ENCODE data around the gene ANKIB1.

Gene ANKIB1

GRCh38 chr7:92253251-92253650 lies 7.5 kb downstream of the ANKIB1 start:
- TF ChIP-seq GATA3 (IDR thresholded peaks at IDR 0.05; ENCODE audit: low read depth, low read length), result no peak
- no peak for TF ChIP-seq GATA2 (IDR thresholded peaks at IDR 0.05; ENCODE audit: low read depth, low read length)

GRCh38 chr7:92255308-92255707 lies 9.5 kb downstream of the ANKIB1 start:
- no peak for TF ChIP-seq GATA3 (IDR thresholded peaks at IDR 0.05; ENCODE audit: low read depth, low read length)
- TF ChIP-seq GATA2 (IDR thresholded peaks at IDR 0.05; ENCODE audit: low read depth, low read length), result no peak

- no peak for TF ChIP-seq GATA2 (IDR thresholded peaks at IDR 0.05; ENCODE audit: low read depth, low read length)
- no peak for TF ChIP-seq GATA3 (IDR thresholded peaks at IDR 0.05; ENCODE audit: low read depth, low read length)
Measured at GRCh38 chr7:92259062-92259461, 13.3 kb downstream of the ANKIB1 start.

- no peak for TF ChIP-seq GATA3 (IDR thresholded peaks at IDR 0.05; ENCODE audit: low read depth, low read length)
- TF ChIP-seq GATA2 (IDR thresholded peaks at IDR 0.05; ENCODE audit: low read depth, low read length), result no peak
Measured at GRCh38 chr7:92259610-92260247, 14.0 kb downstream of the ANKIB1 start.

GRCh38 chr7:92260248-92260781 lies 14.5 kb downstream of the ANKIB1 start:
- TF ChIP-seq GATA3 (IDR thresholded peaks at IDR 0.05; ENCODE audit: low read depth, low read length) (no peak), GATA2 (IDR thresholded peaks at IDR 0.05; ENCODE audit: low read depth, low read length) (no peak)

- TF ChIP-seq GATA2 (IDR thresholded peaks at IDR 0.05; ENCODE audit: low read depth, low read length), result no peak
- no peak for TF ChIP-seq GATA3 (IDR thresholded peaks at IDR 0.05; ENCODE audit: low read depth, low read length)
Measured at GRCh38 chr7:92266415-92267241, 20.9 kb downstream of the ANKIB1 start.

GRCh38 chr7:92268921-92269320 lies 23.1 kb downstream of the ANKIB1 start:
- TF ChIP-seq GATA3 (IDR thresholded peaks at IDR 0.05; ENCODE audit: low read depth, low read length) (no peak), GATA2 (IDR thresholded peaks at IDR 0.05; ENCODE audit: low read depth, low read length) (no peak)

- TF ChIP-seq GATA3 (IDR thresholded peaks at IDR 0.05; ENCODE audit: low read depth, low read length), result no peak
- no peak for TF ChIP-seq GATA2 (IDR thresholded peaks at IDR 0.05; ENCODE audit: low read depth, low read length)
Measured at GRCh38 chr7:92275327-92275726, 29.6 kb downstream of the ANKIB1 start.

- TF ChIP-seq GATA2 (IDR thresholded peaks at IDR 0.05; ENCODE audit: low read depth, low read length) (no peak), GATA3 (IDR thresholded peaks at IDR 0.05; ENCODE audit: low read depth, low read length) (no peak)
Measured at GRCh38 chr7:92276460-92276864, 30.7 kb downstream of the ANKIB1 start.

- TF ChIP-seq GATA2 (IDR thresholded peaks at IDR 0.05; ENCODE audit: low read depth, low read length) (no peak), GATA3 (IDR thresholded peaks at IDR 0.05; ENCODE audit: low read depth, low read length) (no peak)
Measured at GRCh38 chr7:92279396-92280031, 33.7 kb downstream of the ANKIB1 start.

GRCh38 chr7:92281031-92281430 lies 35.3 kb downstream of the ANKIB1 start:
- no peak for TF ChIP-seq GATA2 (IDR thresholded peaks at IDR 0.05; ENCODE audit: low read depth, low read length)
- no peak for TF ChIP-seq GATA3 (IDR thresholded peaks at IDR 0.05; ENCODE audit: low read depth, low read length)

- TF ChIP-seq GATA2 (IDR thresholded peaks at IDR 0.05; ENCODE audit: low read depth, low read length) (no peak), GATA3 (IDR thresholded peaks at IDR 0.05; ENCODE audit: low read depth, low read length) (no peak)
Measured at GRCh38 chr7:92282221-92282814, 36.5 kb downstream of the ANKIB1 start.

- TF ChIP-seq GATA2 (IDR thresholded peaks at IDR 0.05; ENCODE audit: low read depth, low read length) (no peak), GATA3 (IDR thresholded peaks at IDR 0.05; ENCODE audit: low read depth, low read length) (no peak)
Measured at GRCh38 chr7:92282930-92283329, 37.2 kb downstream of the ANKIB1 start.

GRCh38 chr7:92289321-92289720 lies 43.5 kb downstream of the ANKIB1 start:
- no peak for TF ChIP-seq GATA3 (IDR thresholded peaks at IDR 0.05; ENCODE audit: low read depth, low read length)
- no peak for TF ChIP-seq GATA2 (IDR thresholded peaks at IDR 0.05; ENCODE audit: low read depth, low read length)

Data from SH-SY5Y (cell line).